Measurements from ENCODE around the gene BRINP3. TPM values are rescaled to one million over a fixed set of nuclear protein-coding genes. Genes with fewer than 3 reads are reported as not detected.

The BRINP3 gene
- total RNA-seq, 4 donors from 2014 or later: 0.23 to 0.25 TPM; not detected in 2

GRCh38 chr1:190168116-190168892, 309.4 kb downstream of the BRINP3 start:
- TF ChIP-seq POLR2A (IDR thresholded peaks at IDR 0.05): no peak
- TF ChIP-seq, protein P1, sequence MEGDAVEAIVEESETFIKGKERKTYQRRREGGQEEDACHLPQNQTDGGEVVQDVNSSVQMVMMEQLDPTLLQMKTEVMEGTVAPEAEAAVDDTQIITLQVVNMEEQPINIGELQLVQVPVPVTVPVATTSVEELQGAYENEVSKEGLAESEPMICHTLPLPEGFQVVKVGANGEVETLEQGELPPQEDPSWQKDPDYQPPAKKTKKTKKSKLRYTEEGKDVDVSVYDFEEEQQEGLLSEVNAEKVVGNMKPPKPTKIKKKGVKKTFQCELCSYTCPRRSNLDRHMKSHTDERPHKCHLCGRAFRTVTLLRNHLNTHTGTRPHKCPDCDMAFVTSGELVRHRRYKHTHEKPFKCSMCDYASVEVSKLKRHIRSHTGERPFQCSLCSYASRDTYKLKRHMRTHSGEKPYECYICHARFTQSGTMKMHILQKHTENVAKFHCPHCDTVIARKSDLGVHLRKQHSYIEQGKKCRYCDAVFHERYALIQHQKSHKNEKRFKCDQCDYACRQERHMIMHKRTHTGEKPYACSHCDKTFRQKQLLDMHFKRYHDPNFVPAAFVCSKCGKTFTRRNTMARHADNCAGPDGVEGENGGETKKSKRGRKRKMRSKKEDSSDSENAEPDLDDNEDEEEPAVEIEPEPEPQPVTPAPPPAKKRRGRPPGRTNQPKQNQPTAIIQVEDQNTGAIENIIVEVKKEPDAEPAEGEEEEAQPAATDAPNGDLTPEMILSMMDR (IDR thresholded peaks at IDR 0.05): no peak
- 87 to 88% methylated on average over 3 of the region's 3 CpGs for WGBS, 2 donors
- no peak overlapping the region for H3K4me3 ChIP-seq (ENCODE audit: low read depth, poor library complexity, severe bottlenecking)
- intact Hi-C loops (cut with DNase I; ENCODE audit: low total_unique reads): no loop called here
- no peak for DNase-seq (ENCODE audit: low spot score in 2 of 2)

GRCh38 chr1:190159146-190159545, 318.5 kb downstream of the BRINP3 start:
- no peak for TF ChIP-seq POLR2A (IDR thresholded peaks at IDR 0.05)
- TF ChIP-seq, protein P1 (IDR thresholded peaks at IDR 0.05): no peak
- no peak for DNase-seq (ENCODE audit: low spot score in 2 of 2)
- intact Hi-C loops (cut with DNase I; ENCODE audit: low total_unique reads): no loop called here
- WGBS, 2 donors: 82% methylated on average over 2 of the region's 2 CpGs
- H3K4me3 ChIP-seq (ENCODE audit: low read depth, poor library complexity, severe bottlenecking): no peak overlapping the region

DNA sequence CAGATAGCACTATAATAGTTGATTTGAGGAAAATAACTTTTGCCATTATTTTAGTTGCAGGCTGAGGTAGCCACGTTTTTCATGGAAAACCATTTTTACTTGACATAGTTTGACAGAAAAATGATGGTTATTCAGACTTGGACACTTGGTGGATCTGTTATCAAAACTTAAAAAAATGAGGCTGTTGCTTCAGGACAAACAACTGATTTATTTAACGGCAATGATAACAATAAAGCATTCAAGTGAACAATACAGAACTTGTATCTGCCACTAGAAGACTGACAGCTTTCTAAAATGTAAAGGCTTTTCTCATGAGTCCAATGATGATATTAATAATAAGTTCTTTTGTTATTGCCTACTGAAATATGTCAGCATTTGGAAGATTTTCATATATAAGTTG, 322.9 kb downstream of the BRINP3 start:
- WGBS, 2 donors: 46 to 54% methylated on average over 2 of the region's 2 CpGs
- TF ChIP-seq, protein P1 (IDR thresholded peaks at IDR 0.05): no peak
- TF ChIP-seq POLR2A (IDR thresholded peaks at IDR 0.05): no peak
- H3K4me3 ChIP-seq (ENCODE audit: low read depth, poor library complexity, severe bottlenecking): no peak overlapping the region
- no peak for DNase-seq (ENCODE audit: low spot score in 2 of 2)
- intact Hi-C loops (cut with DNase I; ENCODE audit: low total_unique reads): no loop called here

GRCh38 chr1:190147616-190148015, 330.0 kb downstream of the BRINP3 start:
- TF ChIP-seq POLR2A (IDR thresholded peaks at IDR 0.05): no peak
- TF ChIP-seq, protein P1 (IDR thresholded peaks at IDR 0.05): no peak
- intact Hi-C loops (cut with DNase I; ENCODE audit: low total_unique reads): no loop called here
- H3K4me3 ChIP-seq (ENCODE audit: low read depth, poor library complexity, severe bottlenecking): no peak overlapping the region
- no peak for DNase-seq (ENCODE audit: low spot score in 2 of 2)
- 66 to 83% methylated on average over 2 of the region's 2 CpGs for WGBS, 2 donors

DNA sequence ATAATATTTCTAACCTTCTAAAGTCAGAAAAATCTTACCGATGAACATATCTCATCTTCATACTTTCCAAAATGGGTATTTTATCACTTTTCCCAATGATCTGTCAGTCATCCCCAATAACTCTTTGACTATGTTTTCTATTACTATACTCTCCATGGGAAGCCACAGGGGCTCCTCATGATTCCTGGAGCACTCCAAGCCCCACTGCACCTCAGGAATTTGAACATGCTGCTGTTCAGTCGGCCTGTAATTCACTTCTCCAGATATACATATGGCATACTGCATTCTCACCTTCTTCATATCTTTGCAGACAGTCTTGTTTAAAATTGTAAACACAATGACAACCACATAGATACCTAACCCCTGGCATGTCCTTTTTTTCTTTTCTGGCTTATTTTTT, 333.0 kb downstream of the BRINP3 start:
- no peak overlapping the region for H3K4me3 ChIP-seq (ENCODE audit: low read depth, poor library complexity, severe bottlenecking)
- intact Hi-C loops (cut with DNase I; ENCODE audit: low total_unique reads): no loop called here
- DNase-seq (ENCODE audit: low spot score in 2 of 2): no peak
- 72 to 75% methylated on average over 2 of the region's 2 CpGs for WGBS, 2 donors
- no peak for TF ChIP-seq POLR2A (IDR thresholded peaks at IDR 0.05)
- TF ChIP-seq, protein P1 (IDR thresholded peaks at IDR 0.05): no peak

DNA sequence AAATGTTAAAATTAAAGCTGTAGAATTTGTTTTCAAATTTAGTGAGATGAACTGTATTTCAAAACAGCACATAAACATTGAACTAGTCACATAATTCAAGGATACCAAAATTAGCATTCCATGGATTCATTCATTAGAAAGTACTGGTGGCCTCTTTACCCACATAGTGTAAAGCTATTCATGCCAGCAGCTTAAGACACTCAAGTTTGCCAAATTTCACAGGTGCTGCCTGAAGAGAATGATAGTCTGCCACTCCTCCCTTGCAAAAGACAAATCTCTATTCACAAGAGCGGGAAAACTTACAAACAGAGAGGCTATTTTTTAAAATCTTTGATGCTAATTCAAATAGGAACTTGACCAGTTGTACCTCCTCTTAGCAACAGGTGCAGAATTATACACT, 337.0 kb downstream of the BRINP3 start:
- intact Hi-C loops (cut with DNase I; ENCODE audit: low total_unique reads): no loop called here
- 76 to 81% methylated on average over 1 of the region's 1 CpG for WGBS, 2 donors
- H3K4me3 ChIP-seq (ENCODE audit: low read depth, poor library complexity, severe bottlenecking): no peak overlapping the region
- TF ChIP-seq, protein P1 (IDR thresholded peaks at IDR 0.05): no peak
- no peak for TF ChIP-seq POLR2A (IDR thresholded peaks at IDR 0.05)
- no peak for DNase-seq (ENCODE audit: low spot score in 2 of 2)

Data from lower leg skin (tissue), 4 donors.